ENCODE measurements around the gene ADCY4. TPM values are rescaled to one million over a fixed set of nuclear protein-coding genes. Genes with fewer than 3 reads are reported as not detected.

ADCY4 gene
- total RNA-seq, 2 experiments from 2014 or later: 2.0 to 3.4 TPM

DNA sequence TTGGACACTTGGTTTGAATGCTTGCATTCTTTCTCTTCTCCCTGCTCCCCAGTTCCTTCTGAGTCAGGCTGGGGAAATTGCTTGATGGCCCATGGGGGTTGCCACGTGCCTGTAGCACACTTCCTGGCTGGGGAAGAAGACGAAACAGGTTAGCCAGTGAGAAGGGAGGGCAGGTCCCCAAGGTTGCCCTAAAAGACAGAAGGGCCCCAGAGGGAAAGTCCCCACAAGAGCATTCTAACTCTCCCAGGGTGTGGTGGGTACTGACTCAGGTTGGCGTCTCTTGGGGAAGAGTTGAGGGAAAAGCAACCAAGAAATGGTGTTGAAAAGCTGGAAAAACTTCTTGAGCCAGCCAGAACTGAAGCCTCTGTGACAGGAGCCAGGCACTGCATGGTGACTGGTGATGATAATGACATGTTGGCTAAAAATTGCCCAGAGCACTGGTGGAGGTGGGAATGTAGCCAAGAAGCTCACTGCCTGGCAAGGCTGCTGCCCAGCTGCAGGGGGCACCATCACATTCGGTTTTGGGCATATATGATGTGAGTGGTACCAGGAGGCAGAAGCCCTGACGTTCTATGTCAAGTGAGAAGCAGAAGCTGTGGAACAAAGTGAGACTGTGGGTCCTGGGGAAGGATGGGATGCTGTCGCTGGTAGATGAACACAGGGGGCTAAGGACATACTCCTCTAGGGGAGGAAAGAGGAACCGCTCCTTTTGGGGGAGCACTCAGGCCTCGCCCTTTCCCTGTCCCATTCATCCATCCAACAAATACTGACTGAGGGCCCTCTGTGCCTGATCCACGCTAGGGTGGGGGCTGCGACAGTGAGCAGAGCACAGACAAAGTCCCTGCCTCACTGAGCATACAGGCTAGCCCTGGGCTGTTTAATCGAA is 55.3 kb downstream of the ADCY4 start:
- H3K4me1 ChIP-seq (ENCODE audit: insufficient read depth, low read length, poor library complexity, severe bottlenecking): peaks cover 14% of the 10 kb centered on the region
- no peaks in the 10 kb centered on the region for H3K9me3 ChIP-seq (ENCODE audit: low read length)
- ChIA-PET CTCF (ENCODE audit: unreplicated experiment) (interaction anchor here (1.0 kb wide), 1 partner anchor 13 kb away, joined by 5 read pairs; no protein-coding TSS in a partner anchor), POLR2A (interaction anchor here (0.9 kb wide), 1 partner anchor 37 kb away, joined by 3 read pairs; the partner anchor contains the start of gene TINF2)
- no peaks in the 10 kb centered on the region for H4K20me1 ChIP-seq (ENCODE audit: insufficient read depth, low read length)
- peak; percentile 19 for DNase-seq (ENCODE audit: low spot score)
- no peaks in the 10 kb centered on the region for H3K36me3 ChIP-seq (ENCODE audit: insufficient read depth, low read length)
- H3K9me2 ChIP-seq (ENCODE audit: insufficient read depth, low read length): no peaks in the 10 kb centered on the region
- no peak overlapping the region for H3K4me2 ChIP-seq (ENCODE audit: low read length)
- no peak overlapping the region for H3K4me3 ChIP-seq (ENCODE audit: low read depth, low read length, poor library complexity, severe bottlenecking)
- H3K27ac ChIP-seq (ENCODE audit: low read depth, low read length, poor library complexity, severe bottlenecking): no peak overlapping the region
- TF ChIP-seq, protein P1, sequence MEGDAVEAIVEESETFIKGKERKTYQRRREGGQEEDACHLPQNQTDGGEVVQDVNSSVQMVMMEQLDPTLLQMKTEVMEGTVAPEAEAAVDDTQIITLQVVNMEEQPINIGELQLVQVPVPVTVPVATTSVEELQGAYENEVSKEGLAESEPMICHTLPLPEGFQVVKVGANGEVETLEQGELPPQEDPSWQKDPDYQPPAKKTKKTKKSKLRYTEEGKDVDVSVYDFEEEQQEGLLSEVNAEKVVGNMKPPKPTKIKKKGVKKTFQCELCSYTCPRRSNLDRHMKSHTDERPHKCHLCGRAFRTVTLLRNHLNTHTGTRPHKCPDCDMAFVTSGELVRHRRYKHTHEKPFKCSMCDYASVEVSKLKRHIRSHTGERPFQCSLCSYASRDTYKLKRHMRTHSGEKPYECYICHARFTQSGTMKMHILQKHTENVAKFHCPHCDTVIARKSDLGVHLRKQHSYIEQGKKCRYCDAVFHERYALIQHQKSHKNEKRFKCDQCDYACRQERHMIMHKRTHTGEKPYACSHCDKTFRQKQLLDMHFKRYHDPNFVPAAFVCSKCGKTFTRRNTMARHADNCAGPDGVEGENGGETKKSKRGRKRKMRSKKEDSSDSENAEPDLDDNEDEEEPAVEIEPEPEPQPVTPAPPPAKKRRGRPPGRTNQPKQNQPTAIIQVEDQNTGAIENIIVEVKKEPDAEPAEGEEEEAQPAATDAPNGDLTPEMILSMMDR (conservative IDR thresholded peaks at IDR 0.05; ENCODE audit: low read length): peak; percentile 63
- no peak for TF ChIP-seq EZH2phosphoT487 (IDR thresholded peaks at IDR 0.05; ENCODE audit: borderline replicate concordance, low read depth, low read length)
- H2AFZ ChIP-seq (ENCODE audit: low read length): no peak overlapping the region
- no TSS peak for BruUV-seq (replicated peaks)
- intact Hi-C loops (cut with micrococcal nuclease; ENCODE audit: unreplicated experiment): no loop called here
- H3K79me2 ChIP-seq (ENCODE audit: insufficient read depth, low read depth, low read length): no peaks in the 10 kb centered on the region

DNA sequence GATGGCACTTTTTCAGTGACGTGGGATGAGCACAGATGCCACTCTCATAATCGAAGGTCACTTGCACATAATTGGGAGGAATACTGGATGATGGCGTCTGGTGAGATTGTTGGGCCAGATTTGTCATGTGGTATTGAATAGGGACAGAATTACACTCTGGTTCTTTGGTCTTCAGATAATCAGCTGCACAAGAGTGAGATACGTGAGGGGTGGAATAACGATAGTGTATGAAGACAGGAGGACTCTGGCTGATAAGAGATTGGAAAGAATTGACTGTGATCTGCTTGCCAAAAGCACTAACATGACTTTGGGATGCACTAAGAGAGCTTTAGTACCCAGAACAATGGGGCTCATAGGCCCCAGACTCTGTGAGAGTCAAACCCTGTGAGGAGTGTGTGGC is 56.4 kb downstream of the ADCY4 start:
- Histone ChIP-seq H3K36me3 (ENCODE audit: insufficient read depth, low read length) (no peaks in the 10 kb centered on the region), H3K4me1 (ENCODE audit: insufficient read depth, low read length, poor library complexity, severe bottlenecking) (peaks cover 26% of the 10 kb centered on the region), H3K9me3 (ENCODE audit: low read length) (no peaks in the 10 kb centered on the region), H3K9me2 (ENCODE audit: insufficient read depth, low read length) (no peaks in the 10 kb centered on the region), H3K79me2 (ENCODE audit: insufficient read depth, low read depth, low read length) (no peaks in the 10 kb centered on the region), H3K4me2 (ENCODE audit: low read length) (no peak overlapping the region), H2AFZ (ENCODE audit: low read length) (no peak overlapping the region), H3K4me3 (ENCODE audit: low read depth, low read length, poor library complexity, severe bottlenecking) (no peak overlapping the region), H4K20me1 (ENCODE audit: insufficient read depth, low read length) (no peaks in the 10 kb centered on the region), H3K27ac (ENCODE audit: low read depth, low read length, poor library complexity, severe bottlenecking) (no peak overlapping the region)
- no TSS peak for BruUV-seq (replicated peaks)
- DNase-seq (ENCODE audit: low spot score): no peak
- intact Hi-C loops (cut with micrococcal nuclease; ENCODE audit: unreplicated experiment): no loop called here
- POLR2A ChIA-PET: no interaction called here
- CTCF ChIA-PET (ENCODE audit: unreplicated experiment): no interaction called here
- no peak for TF ChIP-seq EZH2phosphoT487 (IDR thresholded peaks at IDR 0.05; ENCODE audit: borderline replicate concordance, low read depth, low read length)
- TF ChIP-seq, protein P1 (conservative IDR thresholded peaks at IDR 0.05; ENCODE audit: low read length): no peak
